HEK293 (cell line): Measurements from ENCODE around the gene VDR.
"Not testable (repeated sequence)": the region's sequence is repeated elsewhere in the genome, so short reads cannot be mapped to it uniquely, and the experiment has no call there.

Experiments used
- CTCF ChIA-PET: fragments of 350-600 bp; formaldehyde crosslinking; extraction: SDS; loops from one replicate; lab custom pipeline; 2021; ENCODE audit warnings: antibody characterized with exemption; lab: Yijun Ruan, JAX
- POLR2A ChIA-PET: fragments of 300-600 bp; formaldehyde crosslinking; extraction: SDS; loops from one replicate; lab custom pipeline; 2020; ENCODE audit warnings: antibody characterized with exemption, inconsistent platforms; lab: Yijun Ruan, JAX
- H3K27ac ChIP-seq: fragments of 200-500 bp; sonication (Bioruptor generic); 2 replicates; pipeline ENCODE4 v1.5.1; 2014; ENCODE audit warnings: low read depth, low read length, control low read depth, inconsistent platforms; ENCODE audit errors: extremely low read depth
- H3K36me3 ChIP-seq, 2 experiments: fragments of 200-500 bp in 1 of 2; sonication (Bioruptor generic) in 1 of 2; 1 replicate in 1 of 2; 2 replicates in 1 of 2; pipeline ENCODE4 v1.5.1; 2014 to 2017; ENCODE audit warnings: inconsistent platforms in 2 of 2, low read length in 2 of 2; ENCODE audit not compliant: control insufficient read depth in 2 of 2, insufficient read depth in 1 of 2
- H3K4me1 ChIP-seq: fragments of 200-500 bp; sonication (Bioruptor generic); 2 replicates; pipeline ENCODE4 v1.5.1; 2014; ENCODE audit warnings: mild to moderate bottlenecking, low read length, inconsistent platforms; ENCODE audit not compliant: control insufficient read depth, insufficient read depth
- H3K4me3 ChIP-seq: 2 replicates; pipeline ENCODE4 v1.5.1; 2011; ENCODE audit warnings: low read depth, mild to moderate bottlenecking, control low read depth, low read length, moderate library complexity
- H3K9me3 ChIP-seq: fragments of 200-500 bp; sonication (Bioruptor generic); 2 replicates; pipeline ENCODE4 v1.5.1; 2014; ENCODE audit warnings: low read depth, low read length, inconsistent platforms; ENCODE audit not compliant: control insufficient read depth, insufficient read depth
- GLIS2 ChIP-seq: fragments of 450-650 bp; formaldehyde crosslinking; IDR thresholded peaks from 2 replicates; pipeline ENCODE4 v1.5.1; 2016; ENCODE audit warnings: missing biosample characterization, missing genetic modification characterization
- IKZF3 ChIP-seq: fragments of 450-650 bp; IDR thresholded peaks from 2 replicates; pipeline ENCODE4 v1.5.0; 2018; ENCODE audit warnings: missing biosample characterization, mild to moderate bottlenecking, missing genetic modification characterization, moderate library complexity
- KLF8 ChIP-seq: fragments of 450-650 bp; formaldehyde crosslinking; IDR thresholded peaks from 2 replicates; pipeline ENCODE4 v1.5.1; 2016; ENCODE audit warnings: missing biosample characterization, missing genetic modification characterization
- PATZ1 ChIP-seq: fragments of 450-650 bp; formaldehyde crosslinking; IDR thresholded peaks from 2 replicates; pipeline ENCODE4 v1.5.1; 2016; ENCODE audit warnings: missing biosample characterization, missing genetic modification characterization
- SALL2 ChIP-seq: fragments of 450-650 bp; formaldehyde crosslinking; IDR thresholded peaks from 2 replicates; pipeline ENCODE4 v1.5.0; 2017; ENCODE audit warnings: missing biosample characterization, mild to moderate bottlenecking, missing genetic modification characterization, borderline replicate concordance
- SP2 ChIP-seq: fragments of 450-650 bp; formaldehyde crosslinking; IDR thresholded peaks from 2 replicates; pipeline ENCODE4 v1.5.1; 2016; ENCODE audit warnings: missing biosample characterization, missing genetic modification characterization
- SP7 ChIP-seq: fragments of 450-650 bp; formaldehyde crosslinking; IDR thresholded peaks from 2 replicates; pipeline ENCODE4 v1.5.1; 2016; ENCODE audit warnings: missing biosample characterization, missing genetic modification characterization
- YY2 ChIP-seq: fragments of 450-650 bp; formaldehyde crosslinking; IDR thresholded peaks from 2 replicates; pipeline ENCODE4 v1.5.1; 2016; ENCODE audit warnings: missing biosample characterization, missing genetic modification characterization
- ZBTB17 ChIP-seq: fragments of 450-650 bp; formaldehyde crosslinking; IDR thresholded peaks from 2 replicates; pipeline ENCODE4 v1.5.1; 2016; ENCODE audit warnings: missing biosample characterization, missing genetic modification characterization
- ZBTB6 ChIP-seq: fragments of 450-650 bp; formaldehyde crosslinking; IDR thresholded peaks from 2 replicates; pipeline ENCODE4 v1.5.1; 2017; ENCODE audit warnings: missing biosample characterization, missing genetic modification characterization
- ZEB2 ChIP-seq: fragments of 450-650 bp; formaldehyde crosslinking; IDR thresholded peaks from 2 replicates; pipeline ENCODE4 v1.5.1; 2016; ENCODE audit warnings: missing biosample characterization, missing genetic modification characterization
- ZFHX2 ChIP-seq: fragments of 450-650 bp; formaldehyde crosslinking; conservative IDR thresholded peaks from 2 replicates; pipeline ENCODE4 v1.5.1; 2016; ENCODE audit warnings: missing biosample characterization, missing genetic modification characterization
- ZNF140 ChIP-seq: fragments of 450-650 bp; formaldehyde crosslinking; IDR thresholded peaks from 2 replicates; pipeline ENCODE4 v1.5.1; 2016; ENCODE audit warnings: missing biosample characterization, missing genetic modification characterization
- ZNF184 ChIP-seq: fragments of 450-650 bp; IDR thresholded peaks from 2 replicates; pipeline ENCODE4 v1.5.1; 2018; ENCODE audit warnings: missing biosample characterization, mild to moderate bottlenecking, missing genetic modification characterization
- ZNF223 ChIP-seq: fragments of 450-650 bp; formaldehyde crosslinking; IDR thresholded peaks from 2 replicates; pipeline ENCODE4 v1.5.1; 2016; ENCODE audit warnings: missing biosample characterization, missing genetic modification characterization
- ZNF341 ChIP-seq: fragments of 450-650 bp; formaldehyde crosslinking; IDR thresholded peaks from 2 replicates; pipeline ENCODE4; 2016; ENCODE audit warnings: low read depth, missing biosample characterization, missing genetic modification characterization
- ZNF560 ChIP-seq: fragments of 450-650 bp; formaldehyde crosslinking; IDR thresholded peaks from 2 replicates; pipeline ENCODE4 v1.5.1; 2017; ENCODE audit warnings: missing biosample characterization, missing genetic modification characterization, borderline replicate concordance
- ZNF600 ChIP-seq: fragments of 450-650 bp; formaldehyde crosslinking; IDR thresholded peaks from 2 replicates; pipeline ENCODE4 v1.5.1; 2016; ENCODE audit warnings: missing biosample characterization, missing genetic modification characterization
- ZNF791 ChIP-seq: fragments of 450-650 bp; formaldehyde crosslinking; IDR thresholded peaks from 2 replicates; pipeline ENCODE4 v1.5.1; 2016; ENCODE audit warnings: missing biosample characterization, missing genetic modification characterization

Gene VDR

GRCh38 chr12:47816403-47817271, 88.2 kb downstream of the VDR start (continued):
- no peak for TF ChIP-seq SALL2 (tag by site-specific recombination)

GRCh38 chr12:47815447-47815846, 89.3 kb downstream of the VDR start:
- peaks cover 18% of the 10 kb centered on the region for H3K4me1 ChIP-seq
- H3K27ac ChIP-seq, H3K36me3 ChIP-seq, H3K4me3 ChIP-seq, H3K9me3 ChIP-seq, POLR2A ChIA-PET: not testable (repeated sequence)
- TF ChIP-seq ZNF223: 0 out of 2 replicates have a peak, but pooled peaks have one; percentile 27
- CTCF ChIA-PET: interaction anchor here (0.7 kb wide), 2 partner anchors 32 to 73 kb away, joined by 3 to 4 read pairs; no protein-coding TSS in a partner anchor

- H3K9me3 ChIP-seq: no peaks in the 10 kb centered on the region
- TF ChIP-seq ZNF140 (peak; percentile 32; the same call in 1 of the 2 replicates), YY2 (tag by site-specific recombination) (no peak)
- no peak overlapping the region for H3K4me3 ChIP-seq
- H3K27ac ChIP-seq: no peak overlapping the region
- peaks cover 18% of the 10 kb centered on the region for H3K4me1 ChIP-seq
- peaks cover 0 to 7% of the 10 kb centered on the region in 2 experiments; a peak in 1 of 3 replicates for H3K36me3 ChIP-seq
- POLR2A ChIA-PET: no interaction called here
- CTCF ChIA-PET: interaction anchor here (0.6 to 5.3 kb wide), 6 partner anchors 10 to 72 kb away, joined by 3 to 71 read pairs (median 4); no protein-coding TSS in a partner anchor
These were observed 90.1 kb downstream of the VDR start for GRCh38 chr12:47814539-47815170.

GRCh38 chr12:47813511-47814196, 91.1 kb downstream of the VDR start:
- POLR2A ChIA-PET: interaction anchor here (0.6 to 1.9 kb wide), 7 partner anchors 12 to 976 kb away, joined by 3 to 15 read pairs (median 4); no protein-coding TSS in a partner anchor
- Histone ChIP-seq H3K9me3 (no peaks in the 10 kb centered on the region), H3K4me1 (peaks cover 22% of the 10 kb centered on the region), H3K27ac (peak overlapping the region; percentile 66), H3K4me3 (peak overlapping the region; percentile 27), H3K36me3 (peaks cover 0 to 7% of the 10 kb centered on the region in 2 experiments; a peak in 1 of 3 replicates)
- CTCF ChIA-PET: interaction anchor here (0.7 to 5.3 kb wide), 10 partner anchors 8 to 98 kb away, joined by 3 to 71 read pairs (median 4); no protein-coding TSS in a partner anchor
- TF ChIP-seq ZBTB17 (tag by site-specific recombination) (peak; percentile 71), ZBTB6 (tag by site-specific recombination) (0 out of 2 replicates have a peak, but pooled peaks have one; percentile 15), GLIS2 (tag by site-specific recombination) (0 out of 2 replicates have a peak, but pooled peaks have one; percentile 13), ZNF560 (tag by site-specific recombination) (no peak), PATZ1 (tag by site-specific recombination) (peak; percentile 32; the same call in 1 of the 2 replicates), ZNF184 (tag by site-specific recombination) (no peak), SP7 (tag by site-specific recombination) (no peak), ZNF791 (tag by site-specific recombination) (no peak), SP2 (tag by site-specific recombination) (peak; percentile 27; the same call in 1 of the 2 replicates), ZFHX2 (tag by site-specific recombination) (0 out of 2 replicates have a peak, but pooled peaks have one; percentile 32), ZEB2 (tag by site-specific recombination) (no peak), ZNF341 (tag by site-specific recombination) (0 out of 2 replicates have a peak, but pooled peaks have one; percentile 15), IKZF3 (tag by site-specific recombination) (no peak), KLF8 (no peak), ZNF600 (peak; percentile 68)
